Muscle layer of duodenum (tissue), 2 donors: Measurements from ENCODE around the gene DACT3.

Experiments
- H3K27ac ChIP-seq: one replicate; pipeline ENCODE4 v1.7.0; 2013; ENCODE audit warnings: mild to moderate bottlenecking, low read length
- H3K27me3 ChIP-seq: one replicate; pipeline ENCODE4 v1.7.0; 2013; ENCODE audit warnings: low read depth, mild to moderate bottlenecking, control low read depth, low read length
- H3K36me3 ChIP-seq, 2 donors: one replicate each; pipeline ENCODE4 v1.7.0; 2013; ENCODE audit warnings: low read length in 2 of 2, control low read depth in 1 of 2, mild to moderate bottlenecking in 1 of 2; ENCODE audit not compliant: insufficient read depth in 2 of 2, control insufficient read depth in 1 of 2
- H3K4me1 ChIP-seq, 2 donors: one replicate each; pipeline ENCODE4 v1.7.0; 2013; ENCODE audit warnings: low read length in 2 of 2, mild to moderate bottlenecking in 2 of 2, control low read depth in 1 of 2, moderate library complexity in 1 of 2; ENCODE audit not compliant: insufficient read depth in 2 of 2, control insufficient read depth in 1 of 2
- H3K4me3 ChIP-seq, 2 donors: one replicate each; pipeline ENCODE4 v1.7.0; 2013; ENCODE audit warnings: low read length in 2 of 2, low read depth in 1 of 2, mild to moderate bottlenecking in 1 of 2
- H3K9me3 ChIP-seq, 2 donors: one replicate each; pipeline ENCODE4 v1.7.0; 2013; ENCODE audit warnings: low read length in 2 of 2, control low read depth in 1 of 2, mild to moderate bottlenecking in 1 of 2; ENCODE audit not compliant: control insufficient read depth in 1 of 2
- donor health status: healthy.

DACT3 gene

GRCh38 chr19:46608581-46609345 lies 52.2 kb downstream of the DACT3 start:
- Histone ChIP-seq H3K4me3 (no peak overlapping the region), H3K36me3 (peaks cover 39% of the 10 kb centered on the region in 2 donors), H3K27ac (no peak overlapping the region)

GRCh38 chr19:46608178-46608577 lies 52.8 kb downstream of the DACT3 start:
- H3K36me3 ChIP-seq, result peaks cover 39% of the 10 kb centered on the region in 2 donors
- no peak overlapping the region for H3K27ac ChIP-seq
- no peaks in the 10 kb centered on the region for H3K9me3 ChIP-seq
- no peak overlapping the region for H3K4me3 ChIP-seq
- H3K4me1 ChIP-seq, result peaks cover 12 to 31% of the 10 kb centered on the region in 2 donors
- no peaks in the 10 kb centered on the region for H3K27me3 ChIP-seq

More at GRCh38 chr19:46608581-46609345, 52.2 kb downstream of the DACT3 start:
- Histone ChIP-seq H3K9me3 (no peaks in the 10 kb centered on the region), H3K27me3 (no peaks in the 10 kb centered on the region), H3K4me1 (peaks cover 6 to 25% of the 10 kb centered on the region in 2 donors)

GRCh38 chr19:46607448-46607841 lies 53.5 kb downstream of the DACT3 start:
- H3K9me3 ChIP-seq, result no peaks in the 10 kb centered on the region
- no peaks in the 10 kb centered on the region for H3K27me3 ChIP-seq
- H3K4me1 ChIP-seq, result peaks cover 17 to 38% of the 10 kb centered on the region in 2 donors
- no peak overlapping the region for H3K27ac ChIP-seq
- H3K4me3 ChIP-seq, result no peak overlapping the region
- peaks cover 39% of the 10 kb centered on the region in 2 donors for H3K36me3 ChIP-seq

- Histone ChIP-seq H3K36me3 (peaks cover 39% of the 10 kb centered on the region in 2 donors), H3K4me1 (peaks cover 17 to 40% of the 10 kb centered on the region in 2 donors), H3K9me3 (no peaks in the 10 kb centered on the region), H3K4me3 (no peak overlapping the region), H3K27ac (no peak overlapping the region), H3K27me3 (no peaks in the 10 kb centered on the region)
Measured at GRCh38 chr19:46606681-46607447, 54.1 kb downstream of the DACT3 start.

GRCh38 chr19:46606019-46606418 lies 55.0 kb downstream of the DACT3 start:
- Histone ChIP-seq H3K27me3 (no peaks in the 10 kb centered on the region), H3K27ac (no peak overlapping the region), H3K4me1 (peaks cover 17 to 40% of the 10 kb centered on the region in 2 donors), H3K36me3 (peaks cover 39% of the 10 kb centered on the region in 2 donors), H3K9me3 (no peaks in the 10 kb centered on the region), H3K4me3 (no peak overlapping the region)

GRCh38 chr19:46605356-46605821 lies 55.6 kb downstream of the DACT3 start:
- H3K9me3 ChIP-seq, result no peaks in the 10 kb centered on the region
- no peak overlapping the region for H3K27ac ChIP-seq
- no peaks in the 10 kb centered on the region for H3K27me3 ChIP-seq
- H3K4me1 ChIP-seq, result peaks cover 17 to 40% of the 10 kb centered on the region in 2 donors
- no peak overlapping the region for H3K4me3 ChIP-seq
- H3K36me3 ChIP-seq, result peaks cover 39 to 42% of the 10 kb centered on the region in 2 donors

GRCh38 chr19:46604781-46605355 lies 56.1 kb downstream of the DACT3 start:
- Histone ChIP-seq H3K4me3 (peak overlapping the region in 1 of 2 donors; percentile 14), H3K27me3 (no peaks in the 10 kb centered on the region), H3K9me3 (no peaks in the 10 kb centered on the region), H3K36me3 (peaks cover 39 to 41% of the 10 kb centered on the region in 2 donors), H3K27ac (no peak overlapping the region), H3K4me1 (peaks cover 17 to 44% of the 10 kb centered on the region in 2 donors)

- Histone ChIP-seq H3K4me1 (peaks cover 17 to 45% of the 10 kb centered on the region in 2 donors), H3K9me3 (peaks cover 0 to 5% of the 10 kb centered on the region in 2 donors), H3K27ac (peak overlapping the region; percentile 96), H3K4me3 (peak overlapping the region; percentile 96 to 99), H3K36me3 (peaks cover 30% of the 10 kb centered on the region in 2 donors), H3K27me3 (no peaks in the 10 kb centered on the region)
Measured at GRCh38 chr19:46603752-46604231, 57.2 kb downstream of the DACT3 start.

- Histone ChIP-seq H3K4me3 (peak overlapping the region; percentile 96 to 99), H3K4me1 (peaks cover 17 to 45% of the 10 kb centered on the region in 2 donors), H3K27me3 (no peaks in the 10 kb centered on the region), H3K9me3 (peaks cover 0 to 6% of the 10 kb centered on the region in 2 donors), H3K27ac (peak overlapping the region; percentile 96), H3K36me3 (peaks cover 24% of the 10 kb centered on the region in 2 donors)
Measured at GRCh38 chr19:46603195-46603637, 57.8 kb downstream of the DACT3 start.

- Histone ChIP-seq H3K9me3 (peaks cover 0 to 6% of the 10 kb centered on the region in 2 donors), H3K27me3 (no peaks in the 10 kb centered on the region), H3K4me1 (peaks cover 17 to 45% of the 10 kb centered on the region in 2 donors), H3K36me3 (peaks cover 18% of the 10 kb centered on the region in 2 donors), H3K4me3 (peak overlapping the region; percentile 96 to 99), H3K27ac (peak overlapping the region; percentile 96)
Measured at GRCh38 chr19:46602392-46603194, 58.4 kb downstream of the DACT3 start.
